Medulla oblongata (tissue), 1 donor: ENCODE measurements around the gene CELA1.
A peak's percentile ranks its signal among the peaks of the same experiment; 100 is the strongest.

Source experiments
- DNase-seq: peaks from one replicate; pipeline ENCODE4 v3.0.0-alpha.2; 2015; ENCODE audit errors: extremely low spot score

The CELA1 gene

GRCh38 chr12:51374856-51375255 lies 28.4 kb upstream of the CELA1 start:
- DNase-seq, result no peak

GRCh38 chr12:51374361-51374760 lies 27.9 kb upstream of the CELA1 start:
- DNase-seq, result no peak

- DNase-seq, result no peak
These were observed 26.7 kb upstream of the CELA1 start for GRCh38 chr12:51373187-51373586.

GRCh38 chr12:51372021-51372420 lies 25.5 kb upstream of the CELA1 start:
- no peak for DNase-seq

GRCh38 chr12:51371295-51371953 lies 24.9 kb upstream of the CELA1 start:
- peak; percentile 61 for DNase-seq

GRCh38 chr12:51370667-51371066 lies 24.2 kb upstream of the CELA1 start:
- DNase-seq, result no peak

- no peak for DNase-seq
These were observed 23.1 kb upstream of the CELA1 start for GRCh38 chr12:51369581-51369980.

GRCh38 chr12:51368640-51369517 lies 22.4 kb upstream of the CELA1 start:
- DNase-seq, result peak; percentile 56

GRCh38 chr12:51365276-51365675 lies 18.8 kb upstream of the CELA1 start:
- no peak for DNase-seq

- no peak for DNase-seq
These were observed 17.5 kb upstream of the CELA1 start for GRCh38 chr12:51364001-51364400.

GRCh38 chr12:51362747-51363342 lies 16.4 kb upstream of the CELA1 start:
- DNase-seq, result no peak

- DNase-seq, result peak; percentile 93
These were observed 15.8 kb upstream of the CELA1 start for GRCh38 chr12:51362307-51362706.

GRCh38 chr12:51361161-51362016 lies 14.9 kb upstream of the CELA1 start:
- DNase-seq, result no peak

- DNase-seq, result peak; percentile 32
These were observed 13.8 kb upstream of the CELA1 start for GRCh38 chr12:51360315-51360714.

GRCh38 chr12:51359851-51360250 lies 13.4 kb upstream of the CELA1 start:
- DNase-seq, result no peak

- DNase-seq, result no peak
These were observed 12.0 kb upstream of the CELA1 start for GRCh38 chr12:51358496-51358895.

GRCh38 chr12:51357374-51358047 lies 11.0 kb upstream of the CELA1 start:
- DNase-seq, result no peak

GRCh38 chr12:51351913-51352532 lies 5.5 kb upstream of the CELA1 start:
- DNase-seq, result peak; percentile 79

- DNase-seq, result no peak
These were observed 2.5 kb upstream of the CELA1 start for GRCh38 chr12:51349026-51349425.

GRCh38 chr12:51348116-51348515 lies 1.6 kb upstream of the CELA1 start:
- no peak for DNase-seq

- DNase-seq, result no peak
These were observed 798 bp downstream of the CELA1 start for GRCh38 chr12:51345681-51346080.
